ENCODE data around the gene CTSL.

GRCh38 chr9:87698069-87698809 is 27.7 kb upstream of the CTSL start:
- TF ChIP-seq CTCF (conservative IDR thresholded peaks at IDR 0.05; ENCODE audit: low read depth, low read length), result no peak
- TF ChIP-seq EZH2 (IDR thresholded peaks at IDR 0.05; ENCODE audit: borderline replicate concordance, low read depth, low read length, poor library complexity, severe bottlenecking), result no peak

All from A673 (cell line).